HG02840 (cell line): ENCODE data around the gene CPA1.

Experiments used
- ATAC-seq: cut with Tn5 transposase; IDR thresholded peaks from one replicate; pipeline ENCODE4 v1.9.1; 2021; ENCODE audit warnings: mild to moderate bottlenecking, moderate library complexity, moderate number of reproducible peaks; ENCODE audit not compliant: unreplicated experiment, low FRiP score

The CPA1 gene

GRCh38 chr7:130379921-130380860, at the start of gene CPA1:
CPA1 (plus strand) TSS chr7:130380494; CDS start chr7:130380521, 27 bp downstream.
- ATAC-seq, result no peak

GRCh38 chr7:130332259-130333053, 47.8 kb upstream of the CPA1 start:
- no peak for ATAC-seq

GRCh38 chr7:130333832-130334231, 46.5 kb upstream of the CPA1 start:
- ATAC-seq, result no peak

GRCh38 chr7:130334274-130334673, 46.0 kb upstream of the CPA1 start:
- no peak for ATAC-seq

GRCh38 chr7:130337410-130337971, 42.8 kb upstream of the CPA1 start:
- no peak for ATAC-seq

GRCh38 chr7:130338233-130338632, 42.1 kb upstream of the CPA1 start:
- no peak for ATAC-seq

GRCh38 chr7:130341882-130342281, 38.4 kb upstream of the CPA1 start:
- ATAC-seq, result no peak

GRCh38 chr7:130342701-130343380, 37.5 kb upstream of the CPA1 start:
- ATAC-seq, result no peak

GRCh38 chr7:130344271-130344866, 35.9 kb upstream of the CPA1 start, which contains the start of gene CPA5:
CPA5 (plus strand) TSS chr7:130344816; CDS start chr7:130346486, 1,670 bp downstream.
- ATAC-seq, result no peak

GRCh38 chr7:130345136-130345535, 35.2 kb upstream of the CPA1 start:
- no peak for ATAC-seq

- no peak for ATAC-seq
These were observed 34.6 kb upstream of the CPA1 start for GRCh38 chr7:130345725-130346124.

- no peak for ATAC-seq
These were observed 34.0 kb upstream of the CPA1 start for GRCh38 chr7:130346177-130346905.

GRCh38 chr7:130346941-130347340, 33.4 kb upstream of the CPA1 start:
- ATAC-seq, result no peak

GRCh38 chr7:130349911-130350782, 30.1 kb upstream of the CPA1 start:
- ATAC-seq, result no peak

- no peak for ATAC-seq
These were observed 29.1 kb upstream of the CPA1 start for GRCh38 chr7:130350945-130351790.

- ATAC-seq, result no peak
These were observed 28.6 kb upstream of the CPA1 start for GRCh38 chr7:130351791-130352090.

- no peak for ATAC-seq
These were observed 27.9 kb upstream of the CPA1 start for GRCh38 chr7:130352194-130353074.
